H9 (cell line): ENCODE data around the gene ALDH5A1. TPM values are rescaled to one million over a fixed set of nuclear protein-coding genes. Genes with fewer than 3 reads are reported as not detected.

Experiments used
- DNase-seq: peaks from one replicate; pipeline ENCODE4 v3.0.0-alpha.2; 2017
- H2AFZ ChIP-seq: one replicate; pipeline ENCODE4 v1.6.1; 2013; ENCODE audit warnings: mild to moderate bottlenecking, low read length, control low read depth, moderate library complexity
- H2AK5ac ChIP-seq: 2 replicates; pipeline ENCODE4 v1.6.1; 2013; ENCODE audit warnings: low read length, control low read depth, mixed read lengths; ENCODE audit not compliant: insufficient read length
- H2BK120ac ChIP-seq: one replicate; pipeline ENCODE4 v1.6.1; 2013; ENCODE audit warnings: low read depth, mild to moderate bottlenecking, low read length, control low read depth, inconsistent platforms; ENCODE audit not compliant: poor library complexity, severe bottlenecking
- H2BK12ac ChIP-seq: 2 replicates; pipeline ENCODE4 v1.6.1; 2013; ENCODE audit warnings: low read length, control low read depth, mixed read lengths, low read depth; ENCODE audit not compliant: insufficient read length
- H2BK15ac ChIP-seq: 2 replicates; pipeline ENCODE4 v1.6.1; 2013; ENCODE audit warnings: low read depth, low read length, control low read depth
- H2BK20ac ChIP-seq: one replicate; pipeline ENCODE4 v1.6.1; 2013; ENCODE audit warnings: low read depth, mild to moderate bottlenecking, low read length, control low read depth, inconsistent platforms; ENCODE audit not compliant: poor library complexity, severe bottlenecking
- H2BK5ac ChIP-seq: 2 replicates; pipeline ENCODE4 v1.6.1; 2013; ENCODE audit warnings: low read length, control low read depth, mixed read lengths; ENCODE audit not compliant: insufficient read length
- H3K14ac ChIP-seq: 2 replicates; pipeline ENCODE4 v1.6.1; 2013; ENCODE audit warnings: low read length, control low read depth; ENCODE audit not compliant: insufficient read depth
- H3K18ac ChIP-seq: 2 replicates; pipeline ENCODE4 v1.6.1; 2013; ENCODE audit warnings: low read depth, mild to moderate bottlenecking, mixed read lengths, low read length, control low read depth; ENCODE audit not compliant: insufficient read length
- H3K23ac ChIP-seq: 2 replicates; pipeline ENCODE4 v1.6.1; 2013; ENCODE audit warnings: low read length, control low read depth, mixed read lengths, low read depth; ENCODE audit not compliant: insufficient read length
- H3K23me2 ChIP-seq: 2 replicates; pipeline ENCODE4 v1.6.1; 2013; ENCODE audit warnings: low read depth, mild to moderate bottlenecking, mixed read lengths, low read length, control low read depth; ENCODE audit not compliant: insufficient read length, poor library complexity, severe bottlenecking
- H3K27ac ChIP-seq: 2 replicates; pipeline ENCODE4 v1.5.1; 2013; ENCODE audit warnings: low read length, control low read depth, mixed read lengths, low read depth; ENCODE audit not compliant: insufficient read length
- H3K27me3 ChIP-seq: 2 replicates; pipeline ENCODE4 v1.6.1; 2013; ENCODE audit warnings: low read length, control low read depth, inconsistent platforms; ENCODE audit not compliant: insufficient read depth
- H3K4ac ChIP-seq: 2 replicates; pipeline ENCODE4 v1.6.1; 2013; ENCODE audit warnings: low read depth, mild to moderate bottlenecking, control low read depth, inconsistent platforms, low read length, moderate library complexity
- H3K4me1 ChIP-seq: 2 replicates; pipeline ENCODE4 v1.6.1; 2013; ENCODE audit warnings: low read length, control low read depth, inconsistent platforms; ENCODE audit not compliant: insufficient read depth
- H3K4me2 ChIP-seq: 2 replicates; pipeline ENCODE4 v1.6.1; 2013; ENCODE audit warnings: low read length, control low read depth, mixed read lengths; ENCODE audit not compliant: insufficient read length, insufficient read depth
- H3K56ac ChIP-seq: 2 replicates; pipeline ENCODE4 v1.6.1; 2013; ENCODE audit warnings: low read depth, mild to moderate bottlenecking, mixed read lengths, low read length, control low read depth; ENCODE audit not compliant: insufficient read length
- H3K79me1 ChIP-seq: 2 replicates; pipeline ENCODE4 v1.6.1; 2013; ENCODE audit warnings: low read depth, mild to moderate bottlenecking, moderate library complexity, low read length, control low read depth, inconsistent platforms; ENCODE audit not compliant: insufficient read depth, poor library complexity, severe bottlenecking
- H3K79me2 ChIP-seq: 2 replicates; pipeline ENCODE4 v1.6.1; 2013; ENCODE audit warnings: low read length, control low read depth, inconsistent platforms; ENCODE audit not compliant: insufficient read depth
- H3K9ac ChIP-seq: 2 replicates; pipeline ENCODE4 v1.6.1; 2013; ENCODE audit warnings: low read length, control low read depth, mixed read lengths; ENCODE audit not compliant: insufficient read length; ENCODE audit errors: extremely low read depth
- H3K9me3 ChIP-seq: one replicate; pipeline ENCODE4 v1.6.1; 2013; ENCODE audit warnings: low read depth, low read length, inconsistent platforms; ENCODE audit not compliant: control insufficient read depth
- H3T11ph ChIP-seq: one replicate; pipeline ENCODE4 v1.6.1; 2013; ENCODE audit warnings: mild to moderate bottlenecking, low read length, control low read depth, inconsistent platforms
- H4K20me1 ChIP-seq: one replicate; pipeline ENCODE4 v1.6.1; 2013; ENCODE audit not compliant: control insufficient read depth, insufficient read length, insufficient read depth
- H4K5ac ChIP-seq: 2 replicates; pipeline ENCODE4 v1.6.1; 2013; ENCODE audit warnings: low read depth, mild to moderate bottlenecking, mixed read lengths, low read length, control low read depth; ENCODE audit not compliant: insufficient read length
- H4K8ac ChIP-seq: replicated peaks from 2 replicates; pipeline ENCODE4 v1.6.1; 2013; ENCODE audit warnings: low read length, control low read depth, mixed read lengths, low read depth; ENCODE audit not compliant: insufficient read length
- H4K91ac ChIP-seq: 2 replicates; pipeline ENCODE4 v1.6.1; 2013; ENCODE audit warnings: low read depth, mild to moderate bottlenecking, moderate library complexity, mixed read lengths, low read length, control low read depth; ENCODE audit not compliant: insufficient read length
- H3K27ac Mint-ChIP-seq, 3 experiments: 2 replicates in 2 of 3; 3 replicates in 1 of 3; pipeline ENCODE4 v1.8.0; 2020 to 2021; ENCODE audit warnings: mixed read lengths in 3 of 3, mild to moderate bottlenecking in 1 of 3, moderate library complexity in 1 of 3
- H3K27me3 Mint-ChIP-seq: 2 replicates; pipeline ENCODE4 v1.8.0; 2021; ENCODE audit warnings: low read depth, mild to moderate bottlenecking, moderate library complexity, mixed read lengths
- H3K36me3 Mint-ChIP-seq, 3 experiments: 2 replicates in 2 of 3; 3 replicates in 1 of 3; pipeline ENCODE4 v1.8.0; 2020 to 2021; ENCODE audit warnings: low read depth in 3 of 3, mixed read lengths in 3 of 3; ENCODE audit not compliant: insufficient read depth in 1 of 3
- H3K4me1 Mint-ChIP-seq, 2 experiments: 2 replicates each; pipeline ENCODE4 v1.8.0; 2020; ENCODE audit warnings: mixed read lengths in 2 of 2
- H3K4me3 Mint-ChIP-seq, 2 experiments: 2 replicates in 1 of 2; 3 replicates in 1 of 2; pipeline ENCODE4 v1.8.0; 2020 to 2021; ENCODE audit warnings: mild to moderate bottlenecking in 2 of 2, mixed read lengths in 2 of 2, moderate library complexity in 1 of 2
- H3K9me3 Mint-ChIP-seq, 2 experiments: 2 replicates in 1 of 2; 3 replicates in 1 of 2; pipeline ENCODE4 v1.8.0; 2020; ENCODE audit warnings: mild to moderate bottlenecking in 2 of 2, mixed read lengths in 2 of 2, moderate library complexity in 1 of 2
- CTCF ChIP-seq: fragments of 200-600 bp; sonication (generic); conservative IDR thresholded peaks from 3 replicates; pipeline ENCODE4 v1.8.0; 2021; ENCODE audit warnings: antibody characterized with exemption, mild to moderate bottlenecking
- WGBS: extraction: QIAGEN DNeasy Blood & Tissue Kit; methylation state at CpG from one replicate; pipeline ENCODE4 v1.1.7; 2013; ENCODE audit warnings: missing lambda C conversion rate, low lambda C conversion rate, mixed read lengths; ENCODE audit not compliant: insufficient read length; ENCODE audit errors: extremely low coverage; 5-methylcytosine and 5-hydroxymethylcytosine counted together
- total RNA-seq: library from RNA; stranded (reverse); gene quantifications from 2 replicates; pipeline ENCODE4 v1.2.1, GENCODE V29; 2021

Gene ALDH5A1
- total RNA-seq, 1 experiment from 2014 or later: 5.4 TPM

GRCh38 chr6:24501374-24501773 lies 6.6 kb downstream of the ALDH5A1 start:
- H3K23ac ChIP-seq: no peak overlapping the region
- H2AK5ac ChIP-seq: no peak overlapping the region
- H3K9me3 ChIP-seq: no peaks in the 10 kb centered on the region
- no peak for TF ChIP-seq CTCF
- Mint-ChIP-seq H3K36me3 (peaks cover 3 to 14% (median 12%) of the 10 kb centered on the region in 3 experiments; a peak in 6 of 7 replicates), H3K27ac (no peak overlapping the region), H3K4me3 (no peak overlapping the region), H3K4me1 (peaks cover 6 to 7% of the 10 kb centered on the region in 2 experiments), H3K27me3 (peaks cover 13% of the 10 kb centered on the region), H3K9me3 (peaks cover 0 to 6% of the 10 kb centered on the region in 2 experiments; a peak in 2 of 5 replicates)
- no peaks in the 10 kb centered on the region; the same call in 1 of the 2 replicates for H3K27me3 ChIP-seq
- H2BK15ac ChIP-seq: no peak overlapping the region
- no peak overlapping the region for H2AFZ ChIP-seq
- H4K8ac ChIP-seq: no peak overlapping the region
- no peak for DNase-seq
- H3K23me2 ChIP-seq: no peaks in the 10 kb centered on the region
- no peak overlapping the region for H3K4me2 ChIP-seq
- H3T11ph ChIP-seq: no peak overlapping the region
- H2BK20ac ChIP-seq: no peak overlapping the region
- peaks cover 2% of the 10 kb centered on the region; the same call in 1 of the 2 replicates for H3K4me1 ChIP-seq
- H3K27ac ChIP-seq: no peak overlapping the region
- WGBS: no CpG with 5 or more reads among the region's 2 CpGs
- no peak overlapping the region for H4K5ac ChIP-seq
- no peak overlapping the region for H3K14ac ChIP-seq
- H2BK5ac ChIP-seq: no peak overlapping the region
- no peaks in the 10 kb centered on the region for H3K79me1 ChIP-seq
- H2BK120ac ChIP-seq: no peak overlapping the region
- no peak overlapping the region for H4K91ac ChIP-seq
- no peak overlapping the region for H3K9ac ChIP-seq
- H3K4ac ChIP-seq: no peak overlapping the region
- H3K79me2 ChIP-seq: no peaks in the 10 kb centered on the region
- no peak overlapping the region for H3K56ac ChIP-seq
- no peak overlapping the region for H2BK12ac ChIP-seq
- no peak overlapping the region for H3K18ac ChIP-seq
- no peaks in the 10 kb centered on the region for H4K20me1 ChIP-seq
